GM20000 (cell line): Measurements from ENCODE around the gene TMEM120B.
"Not testable (repeated sequence)": the region's sequence is repeated elsewhere in the genome, so short reads cannot be mapped to it uniquely, and the experiment has no call there.

Source experiments
- DNase-seq: peaks from one replicate; pipeline ENCODE4 v3.0.0; 2012; ENCODE audit warnings: low spot score
- TF ChIP-seq, protein P1 (sequence below): IDR thresholded peaks from 2 replicates; pipeline ENCODE4 v1.5.1; 2012; ENCODE audit warnings: mild to moderate bottlenecking, control low read depth; ENCODE audit errors: extremely low read depth, missing control alignments

TMEM120B gene

GRCh38 chr12:121678305-121678704, 34.2 kb upstream of the TMEM120B start:
- TF ChIP-seq, protein P1, sequence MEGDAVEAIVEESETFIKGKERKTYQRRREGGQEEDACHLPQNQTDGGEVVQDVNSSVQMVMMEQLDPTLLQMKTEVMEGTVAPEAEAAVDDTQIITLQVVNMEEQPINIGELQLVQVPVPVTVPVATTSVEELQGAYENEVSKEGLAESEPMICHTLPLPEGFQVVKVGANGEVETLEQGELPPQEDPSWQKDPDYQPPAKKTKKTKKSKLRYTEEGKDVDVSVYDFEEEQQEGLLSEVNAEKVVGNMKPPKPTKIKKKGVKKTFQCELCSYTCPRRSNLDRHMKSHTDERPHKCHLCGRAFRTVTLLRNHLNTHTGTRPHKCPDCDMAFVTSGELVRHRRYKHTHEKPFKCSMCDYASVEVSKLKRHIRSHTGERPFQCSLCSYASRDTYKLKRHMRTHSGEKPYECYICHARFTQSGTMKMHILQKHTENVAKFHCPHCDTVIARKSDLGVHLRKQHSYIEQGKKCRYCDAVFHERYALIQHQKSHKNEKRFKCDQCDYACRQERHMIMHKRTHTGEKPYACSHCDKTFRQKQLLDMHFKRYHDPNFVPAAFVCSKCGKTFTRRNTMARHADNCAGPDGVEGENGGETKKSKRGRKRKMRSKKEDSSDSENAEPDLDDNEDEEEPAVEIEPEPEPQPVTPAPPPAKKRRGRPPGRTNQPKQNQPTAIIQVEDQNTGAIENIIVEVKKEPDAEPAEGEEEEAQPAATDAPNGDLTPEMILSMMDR = no peak
- no peak for DNase-seq

DNA sequence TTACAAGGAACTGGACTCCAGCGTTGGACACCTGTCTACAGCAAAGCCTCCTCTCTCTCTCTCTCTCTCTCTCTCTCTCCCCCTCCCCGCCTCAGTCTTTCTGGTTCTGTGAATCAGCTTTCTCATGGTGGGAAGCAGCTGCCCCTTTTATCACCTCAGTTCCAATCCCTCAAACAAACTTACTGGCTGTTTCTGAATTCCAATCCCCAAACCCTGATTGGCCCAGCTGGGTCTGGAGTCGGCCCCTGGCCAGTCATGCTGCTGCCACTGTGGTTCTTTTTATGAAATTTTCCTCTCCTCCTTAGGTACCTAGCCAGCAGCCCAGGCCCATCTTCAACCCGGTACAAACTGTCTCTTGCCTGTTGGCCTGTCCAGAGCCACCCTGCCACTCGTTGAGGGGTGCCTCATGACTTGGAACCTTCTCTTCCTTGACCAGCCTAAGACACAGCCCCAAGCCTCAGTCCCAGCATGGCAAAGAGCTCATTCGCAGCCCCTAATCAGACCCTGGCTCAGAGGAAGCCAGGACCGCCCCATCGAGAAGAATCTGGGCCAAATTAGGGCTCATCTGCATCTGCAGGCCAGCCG, 33.7 kb upstream of the TMEM120B start:
- TF ChIP-seq, protein P1 = no peak
- no peak for DNase-seq

- not testable (repeated sequence) for DNase-seq
These were observed 32.8 kb upstream of the TMEM120B start for GRCh38 chr12:121679661-121680197.

- DNase-seq = no peak
- TF ChIP-seq, protein P1 = no peak
These were observed 23.6 kb upstream of the TMEM120B start for GRCh38 chr12:121688966-121689365.

- TF ChIP-seq, protein P1 = no peak
- no peak for DNase-seq
These were observed 23.1 kb upstream of the TMEM120B start for GRCh38 chr12:121689430-121689829.

DNA sequence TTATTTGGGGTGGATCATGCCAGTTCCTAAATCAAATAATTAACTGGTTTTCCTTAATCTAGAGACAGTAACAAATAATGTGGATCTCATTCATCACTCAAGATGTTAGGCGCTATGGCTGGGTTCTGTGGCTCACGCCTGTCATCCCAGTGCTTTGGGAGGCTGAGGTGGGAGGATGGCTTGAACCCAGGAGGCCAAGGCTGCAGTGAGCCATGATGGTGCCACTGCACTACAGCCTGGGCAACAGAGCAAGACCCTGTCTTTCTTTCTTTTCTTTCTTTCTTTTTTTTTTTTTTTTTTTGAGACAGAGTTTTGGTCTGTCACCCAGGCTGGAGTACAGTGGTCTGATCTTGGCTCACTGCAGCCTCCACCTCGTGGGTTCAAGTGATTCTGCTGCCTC, 19.8 kb upstream of the TMEM120B start:
- DNase-seq = not testable (repeated sequence)

- DNase-seq = no peak
- TF ChIP-seq, protein P1 = no peak
These were observed 19.3 kb upstream of the TMEM120B start for GRCh38 chr12:121693155-121693687.

DNA sequence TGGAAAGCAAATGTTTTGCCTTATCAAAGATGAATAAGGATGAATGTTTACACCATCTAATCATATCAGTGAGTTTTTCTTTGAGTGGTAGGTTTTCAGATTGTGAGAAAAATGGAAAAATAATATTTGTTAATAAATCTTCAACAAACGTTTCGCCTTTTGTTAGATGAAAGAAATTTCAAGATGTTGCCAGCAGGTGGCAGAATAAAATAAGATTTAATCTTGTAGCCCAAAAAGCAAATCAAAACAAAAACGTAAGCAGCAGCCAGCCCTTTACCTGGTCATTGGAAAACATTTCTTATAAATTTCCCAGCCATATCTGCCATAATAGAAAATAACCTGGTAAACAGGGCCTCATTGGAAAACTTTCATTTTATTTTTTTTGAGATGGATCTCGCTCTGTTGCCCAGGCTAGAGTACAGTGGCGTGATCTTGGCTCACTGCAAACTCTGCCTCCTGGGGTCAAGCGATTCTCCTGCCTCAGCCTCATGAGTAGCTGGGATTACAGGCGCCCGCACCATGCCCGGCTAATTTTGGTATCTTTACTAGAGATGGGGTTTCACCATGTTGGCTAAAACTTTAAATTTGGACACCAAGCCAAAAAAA, 15.4 kb upstream of the TMEM120B start:
- TF ChIP-seq, protein P1 = peak; percentile 30
- peak; percentile 57 for DNase-seq

DNA sequence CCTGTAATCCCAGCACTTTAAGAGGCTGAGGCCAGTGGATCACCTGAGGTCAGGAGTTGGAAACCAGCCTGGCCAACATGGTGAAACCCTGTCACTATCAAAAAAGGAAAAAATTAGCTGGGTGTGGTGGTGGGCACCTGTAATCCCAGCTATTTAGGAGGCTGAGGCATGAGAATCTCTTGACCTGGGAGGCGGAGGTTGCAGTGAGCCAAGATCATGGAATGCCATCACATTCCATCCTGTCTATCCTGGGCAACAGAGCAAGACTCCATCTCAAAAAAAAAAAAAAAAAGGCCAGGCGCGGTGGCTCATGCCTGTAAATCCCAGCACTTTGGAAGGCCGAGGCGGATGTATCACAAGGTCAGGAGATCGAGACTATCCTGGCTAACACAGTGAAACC, 14.7 kb upstream of the TMEM120B start:
- DNase-seq = not testable (repeated sequence)
